HG02840 (cell line): Measurements from ENCODE around the gene PRKCG.
"Not testable (repeated sequence)": the region's sequence is repeated elsewhere in the genome, so short reads cannot be mapped to it uniquely, and the experiment has no call there.

Experiments used
- ATAC-seq: cut with Tn5 transposase; IDR thresholded peaks from one replicate; pipeline ENCODE4 v1.9.1; 2021; ENCODE audit warnings: mild to moderate bottlenecking, moderate library complexity, moderate number of reproducible peaks; ENCODE audit not compliant: unreplicated experiment, low FRiP score

PRKCG gene

GRCh38 chr19:53927739-53928138 is 45.7 kb downstream of the PRKCG start:
- ATAC-seq: no peak

- no peak for ATAC-seq
Measured at GRCh38 chr19:53936029-53936428, 54.0 kb downstream of the PRKCG start.

- ATAC-seq: no peak
Measured at GRCh38 chr19:53942001-53942786, 60.2 kb downstream of the PRKCG start.

GRCh38 chr19:53944416-53944815 is 62.4 kb downstream of the PRKCG start:
- ATAC-seq: no peak

GRCh38 chr19:53944933-53945332 is 62.9 kb downstream of the PRKCG start:
- ATAC-seq: no peak

GRCh38 chr19:53945441-53945840 is 63.4 kb downstream of the PRKCG start:
- no peak for ATAC-seq

GRCh38 chr19:53945998-53946397 is 64.0 kb downstream of the PRKCG start:
- ATAC-seq: no peak

GRCh38 chr19:53947624-53948023 is 65.6 kb downstream of the PRKCG start:
- ATAC-seq: no peak

GRCh38 chr19:53948611-53949010 is 66.6 kb downstream of the PRKCG start:
- not testable (repeated sequence) for ATAC-seq

- ATAC-seq: no peak
Measured at GRCh38 chr19:53951436-53951835, 69.4 kb downstream of the PRKCG start.

GRCh38 chr19:53951947-53952346 is 70.0 kb downstream of the PRKCG start:
- ATAC-seq: no peak

- no peak for ATAC-seq
Measured at GRCh38 chr19:53953383-53953782, 71.4 kb downstream of the PRKCG start.
